ENCODE measurements around the gene ADARB2. TPM values are rescaled to one million over a fixed set of nuclear protein-coding genes. Genes with fewer than 3 reads are reported as not detected.

ADARB2 gene
- total RNA-seq, 4 donors from 2014 or later, result 1.3 to 5.4 (median 1.8) TPM

DNA sequence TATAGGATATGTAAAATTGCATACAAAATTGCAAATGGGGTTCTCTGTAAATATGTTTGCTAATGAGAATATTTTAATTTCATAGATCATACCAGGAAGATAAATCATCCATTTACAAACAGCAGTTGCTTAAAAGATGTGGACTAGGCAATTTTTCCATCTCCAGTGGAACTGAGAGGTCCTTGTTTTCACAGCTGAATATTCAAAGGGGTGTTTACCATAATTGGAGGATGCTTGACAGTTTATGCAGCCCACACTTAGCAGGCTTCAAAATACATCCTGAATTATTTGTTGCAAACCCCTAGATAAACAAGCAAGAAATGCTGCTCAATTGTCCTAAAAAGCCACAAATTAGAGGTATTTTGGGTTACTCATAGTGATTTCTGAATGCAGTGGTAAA lies 69.9 kb downstream of the ADARB2 start:
- no peaks in the 10 kb centered on the region for H3K36me3 ChIP-seq
- TF ChIP-seq, protein P1, sequence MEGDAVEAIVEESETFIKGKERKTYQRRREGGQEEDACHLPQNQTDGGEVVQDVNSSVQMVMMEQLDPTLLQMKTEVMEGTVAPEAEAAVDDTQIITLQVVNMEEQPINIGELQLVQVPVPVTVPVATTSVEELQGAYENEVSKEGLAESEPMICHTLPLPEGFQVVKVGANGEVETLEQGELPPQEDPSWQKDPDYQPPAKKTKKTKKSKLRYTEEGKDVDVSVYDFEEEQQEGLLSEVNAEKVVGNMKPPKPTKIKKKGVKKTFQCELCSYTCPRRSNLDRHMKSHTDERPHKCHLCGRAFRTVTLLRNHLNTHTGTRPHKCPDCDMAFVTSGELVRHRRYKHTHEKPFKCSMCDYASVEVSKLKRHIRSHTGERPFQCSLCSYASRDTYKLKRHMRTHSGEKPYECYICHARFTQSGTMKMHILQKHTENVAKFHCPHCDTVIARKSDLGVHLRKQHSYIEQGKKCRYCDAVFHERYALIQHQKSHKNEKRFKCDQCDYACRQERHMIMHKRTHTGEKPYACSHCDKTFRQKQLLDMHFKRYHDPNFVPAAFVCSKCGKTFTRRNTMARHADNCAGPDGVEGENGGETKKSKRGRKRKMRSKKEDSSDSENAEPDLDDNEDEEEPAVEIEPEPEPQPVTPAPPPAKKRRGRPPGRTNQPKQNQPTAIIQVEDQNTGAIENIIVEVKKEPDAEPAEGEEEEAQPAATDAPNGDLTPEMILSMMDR (IDR thresholded peaks at IDR 0.05), result no peak
- no peak for TF ChIP-seq POLR2A (IDR thresholded peaks at IDR 0.05)
- no peak for TF ChIP-seq POLR2AphosphoS5 (IDR thresholded peaks at IDR 0.05)
- TF ChIP-seq EP300 (IDR thresholded peaks at IDR 0.05), result no peak
- H3K4me1 ChIP-seq, result no peaks in the 10 kb centered on the region
- H3K27me3 ChIP-seq, result peaks cover 50% of the 10 kb centered on the region
- H3K27ac ChIP-seq, result no peak overlapping the region
- no peak for ATAC-seq
- H3K9me3 ChIP-seq, result no peaks in the 10 kb centered on the region
- no peak overlapping the region for H3K4me3 ChIP-seq

DNA sequence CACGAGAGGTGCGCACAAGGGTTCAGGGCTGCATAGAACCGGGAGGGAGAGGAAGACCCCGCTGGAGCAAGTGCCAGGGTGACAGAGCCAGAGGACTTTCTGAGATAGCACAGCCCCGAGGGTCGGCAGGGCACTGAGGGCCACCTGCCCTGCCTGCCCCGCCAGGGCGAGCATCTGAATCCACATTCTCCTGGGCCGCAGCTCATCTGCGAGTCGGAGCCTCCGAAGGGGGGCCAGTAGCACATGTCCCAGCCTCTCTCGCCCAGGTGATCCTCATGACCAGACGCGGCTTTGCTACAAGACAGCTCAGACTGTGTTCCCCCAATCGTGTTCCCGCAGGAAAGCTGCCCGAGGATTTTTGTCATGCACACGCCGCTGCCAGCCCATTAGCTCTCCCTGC lies 71.2 kb downstream of the ADARB2 start:
- Histone ChIP-seq H3K9me3 (no peaks in the 10 kb centered on the region), H3K4me1 (no peaks in the 10 kb centered on the region), H3K27ac (no peak overlapping the region), H3K36me3 (no peaks in the 10 kb centered on the region), H3K4me3 (no peak overlapping the region), H3K27me3 (peaks cover 50% of the 10 kb centered on the region)
- no peak for ATAC-seq
- TF ChIP-seq POLR2AphosphoS5 (IDR thresholded peaks at IDR 0.05) (no peak), POLR2A (IDR thresholded peaks at IDR 0.05) (no peak), EP300 (IDR thresholded peaks at IDR 0.05) (no peak)
- TF ChIP-seq, protein P1 (IDR thresholded peaks at IDR 0.05), result no peak
- 82 to 100% methylated on average over 2 to 11 of the region's 20 CpGs for WGBS, 2 donors (ENCODE audit: low coverage in 1 of 2)

DNA sequence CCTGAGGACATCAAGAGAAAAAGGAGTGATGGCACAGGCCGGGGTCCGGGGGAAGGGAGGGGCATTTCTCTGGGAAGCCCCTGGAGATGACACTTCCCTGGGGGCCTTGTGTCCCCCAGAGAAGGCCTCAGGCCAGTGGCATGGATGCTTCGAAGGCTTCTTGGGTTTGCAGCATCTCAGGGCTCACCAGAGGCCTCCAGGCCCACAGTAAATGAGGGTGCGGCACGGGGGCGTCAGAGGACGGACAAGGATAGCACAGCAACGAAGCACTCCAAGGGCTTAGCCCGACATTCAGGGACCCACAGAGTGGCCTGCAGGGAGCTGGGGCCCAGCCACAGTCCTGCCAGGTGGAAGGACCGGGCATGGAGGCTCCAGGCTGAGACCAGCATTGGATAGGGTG lies 71.6 kb downstream of the ADARB2 start:
- WGBS, 2 donors (ENCODE audit: low coverage in 1 of 2), result 85% methylated on average over 3 of the region's 10 CpGs; no CpG with 5 or more reads in 1 of the 2 donors
- no peak for ATAC-seq

DNA sequence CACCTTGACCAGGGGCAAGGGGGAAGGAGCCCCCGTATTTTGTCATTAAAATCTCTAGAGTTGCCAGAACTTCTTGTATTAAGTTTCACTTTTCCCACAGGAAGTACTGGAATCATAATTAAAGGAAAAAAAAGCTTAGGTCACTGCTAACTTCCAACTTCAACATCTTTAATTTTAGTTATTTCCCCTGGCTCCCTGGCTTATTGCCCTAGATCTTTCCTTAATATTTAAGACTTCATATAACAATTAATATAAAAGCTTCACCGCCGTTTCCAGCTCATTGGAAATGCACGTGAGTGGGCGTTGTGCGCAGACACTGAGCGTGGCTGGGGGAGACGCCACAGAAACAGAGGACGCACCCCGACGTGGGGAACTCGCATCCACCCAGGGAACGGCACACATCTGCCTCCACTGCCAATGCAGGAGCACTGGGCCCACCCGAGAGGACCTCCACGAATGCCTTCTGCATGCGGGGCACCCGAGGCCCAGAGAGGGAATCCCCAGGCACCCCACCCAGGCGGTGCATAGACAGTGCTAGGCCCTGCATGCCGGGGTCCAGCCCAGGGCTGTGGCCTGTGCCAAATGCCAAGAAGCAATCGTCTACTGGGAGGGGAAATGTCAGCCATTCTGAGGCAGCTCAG lies 72.2 kb downstream of the ADARB2 start:
- Histone ChIP-seq H3K36me3 (no peaks in the 10 kb centered on the region), H3K9me3 (no peaks in the 10 kb centered on the region), H3K4me3 (no peak overlapping the region), H3K27ac (no peak overlapping the region), H3K27me3 (peaks cover 44% of the 10 kb centered on the region), H3K4me1 (no peaks in the 10 kb centered on the region)
- ATAC-seq, result no peak
- TF ChIP-seq, protein P1 (IDR thresholded peaks at IDR 0.05), result no peak
- TF ChIP-seq POLR2AphosphoS5 (IDR thresholded peaks at IDR 0.05) (no peak), POLR2A (IDR thresholded peaks at IDR 0.05) (no peak), EP300 (IDR thresholded peaks at IDR 0.05) (no peak)
- WGBS, 2 donors (ENCODE audit: low coverage in 1 of 2), result 70 to 81% methylated on average over 5 to 9 of the region's 20 CpGs

More for the DNA sequence above, 71.6 kb downstream of the ADARB2 start:
- TF ChIP-seq POLR2A (IDR thresholded peaks at IDR 0.05), result no peak
- no peak for TF ChIP-seq EP300 (IDR thresholded peaks at IDR 0.05)
- TF ChIP-seq, protein P1 (IDR thresholded peaks at IDR 0.05), result no peak
- TF ChIP-seq POLR2AphosphoS5 (IDR thresholded peaks at IDR 0.05), result no peak
- Histone ChIP-seq H3K4me1 (no peaks in the 10 kb centered on the region), H3K27me3 (peaks cover 45% of the 10 kb centered on the region), H3K4me3 (no peak overlapping the region), H3K9me3 (no peaks in the 10 kb centered on the region), H3K27ac (no peak overlapping the region), H3K36me3 (no peaks in the 10 kb centered on the region)

DNA sequence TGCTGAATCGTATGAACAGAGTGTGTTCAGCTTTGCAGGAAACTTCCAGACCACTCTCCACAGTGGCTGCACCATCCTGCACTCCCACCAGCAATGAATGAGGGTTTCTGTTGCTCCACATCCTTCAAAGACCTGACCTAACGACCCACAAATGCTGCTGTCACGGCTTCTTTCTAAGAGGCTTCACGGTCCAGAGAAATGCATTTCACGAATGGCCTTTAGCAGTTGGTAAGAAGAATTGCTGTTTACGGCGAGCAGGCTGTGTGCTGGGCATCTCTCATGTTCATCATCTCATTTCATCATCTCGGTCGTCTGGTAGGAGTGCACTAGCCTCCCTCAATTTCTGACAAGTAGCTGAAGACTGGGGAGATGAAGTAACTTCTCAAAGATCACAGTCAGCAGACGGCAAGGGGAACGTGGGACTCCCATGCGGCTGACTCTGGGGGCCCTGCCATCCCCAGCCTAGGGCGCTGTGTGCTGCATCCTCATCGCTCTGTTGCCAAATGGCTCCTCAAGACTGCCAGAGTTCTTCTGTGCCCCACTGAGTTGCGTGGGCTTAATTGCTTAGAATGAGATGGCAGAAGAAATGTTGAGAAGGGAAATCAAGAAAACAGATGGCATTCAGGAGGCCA lies 72.9 kb downstream of the ADARB2 start:
- Histone ChIP-seq H3K27me3 (peaks cover 48% of the 10 kb centered on the region), H3K9me3 (no peaks in the 10 kb centered on the region), H3K4me1 (no peaks in the 10 kb centered on the region), H3K4me3 (no peak overlapping the region), H3K27ac (no peak overlapping the region), H3K36me3 (no peaks in the 10 kb centered on the region)
- no peak for TF ChIP-seq POLR2AphosphoS5 (IDR thresholded peaks at IDR 0.05)
- no peak for TF ChIP-seq POLR2A (IDR thresholded peaks at IDR 0.05)
- TF ChIP-seq, protein P1 (IDR thresholded peaks at IDR 0.05), result no peak
- no peak for TF ChIP-seq EP300 (IDR thresholded peaks at IDR 0.05)
- ATAC-seq, result no peak
- 43 to 50% methylated on average over 1 to 13 of the region's 15 CpGs for WGBS, 2 donors (ENCODE audit: low coverage in 1 of 2)
